COR-L47 (cell line): ENCODE data around the gene TEDC2.
A peak's percentile ranks its signal among the peaks of the same experiment; 100 is the strongest.
"Not testable (repeated sequence)": the region's sequence is repeated elsewhere in the genome, so short reads cannot be mapped to it uniquely, and the experiment has no call there.

Experiments used
- DNase-seq: peaks from one replicate; lab custom pipeline; 2025; lab: John Stamatoyannopoulos, UW

Gene TEDC2, protein sequence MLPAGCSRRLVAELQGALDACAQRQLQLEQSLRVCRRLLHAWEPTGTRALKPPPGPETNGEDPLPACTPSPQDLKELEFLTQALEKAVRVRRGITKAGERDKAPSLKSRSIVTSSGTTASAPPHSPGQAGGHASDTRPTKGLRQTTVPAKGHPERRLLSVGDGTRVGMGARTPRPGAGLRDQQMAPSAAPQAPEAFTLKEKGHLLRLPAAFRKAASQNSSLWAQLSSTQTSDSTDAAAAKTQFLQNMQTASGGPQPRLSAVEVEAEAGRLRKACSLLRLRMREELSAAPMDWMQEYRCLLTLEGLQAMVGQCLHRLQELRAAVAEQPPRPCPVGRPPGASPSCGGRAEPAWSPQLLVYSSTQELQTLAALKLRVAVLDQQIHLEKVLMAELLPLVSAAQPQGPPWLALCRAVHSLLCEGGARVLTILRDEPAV

DNA sequence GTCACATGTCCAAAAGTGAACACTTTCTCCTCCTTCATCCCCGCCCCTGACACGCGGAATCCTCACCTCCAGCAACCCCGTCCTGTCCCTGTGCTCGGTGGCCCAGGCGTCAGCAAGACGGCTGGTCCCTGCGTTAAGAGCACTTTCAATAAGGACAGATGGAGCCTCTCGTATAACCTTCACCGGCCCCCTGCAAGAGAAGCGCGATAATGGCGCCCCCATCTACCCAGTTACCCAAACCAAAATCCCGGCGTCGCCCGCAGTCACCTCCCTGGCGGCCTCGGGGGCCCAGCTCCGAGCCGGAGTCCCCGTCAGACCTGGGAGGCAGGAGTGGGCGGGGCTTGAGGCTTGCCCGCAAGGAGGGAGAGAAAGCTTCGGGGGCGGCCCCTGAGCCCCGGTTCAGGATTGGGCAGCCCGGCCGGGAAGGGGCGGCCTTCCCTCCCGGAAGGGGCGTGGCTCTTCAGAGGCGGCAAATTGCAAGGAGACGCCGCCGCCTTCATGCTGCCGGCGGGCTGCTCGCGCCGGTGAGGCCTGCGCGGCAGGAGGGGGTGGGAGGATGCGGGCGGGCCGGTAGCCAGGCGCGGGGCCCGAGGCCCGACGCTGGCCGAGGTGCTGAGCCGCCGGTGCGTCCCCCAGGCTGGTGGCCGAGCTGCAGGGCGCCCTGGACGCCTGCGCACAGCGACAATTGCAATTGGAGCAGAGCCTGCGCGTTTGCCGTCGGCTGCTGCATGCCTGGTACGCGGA lies at the start of gene TEDC2:
TSS of gene TEDC2 (plus strand) at position 463 of the 744 bp plus-strand sequence. CDS start at position 499, 36 bp downstream.
- DNase-seq: peak; percentile 96

DNA sequence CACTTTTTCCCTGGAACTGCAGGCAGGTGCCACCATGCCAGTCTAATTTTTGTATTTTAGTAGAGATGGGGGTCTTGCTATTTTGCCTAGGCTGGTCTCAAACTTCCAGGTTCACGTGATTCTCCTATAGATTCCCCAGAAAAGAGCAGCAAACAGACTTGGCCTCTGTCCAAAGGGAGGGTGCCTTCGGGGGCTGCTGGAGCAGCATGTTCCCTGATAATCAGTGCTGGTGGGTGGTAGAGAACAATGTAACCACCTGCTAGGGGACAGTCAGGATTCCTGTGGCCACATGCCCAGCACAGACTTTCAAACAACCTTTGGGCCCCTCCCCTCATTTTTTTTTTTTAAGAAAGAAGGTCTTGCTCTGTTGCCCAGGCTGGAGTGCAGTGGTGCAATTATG lies 44.8 kb upstream of the TEDC2 start:
- DNase-seq: peak; percentile 58

DNA sequence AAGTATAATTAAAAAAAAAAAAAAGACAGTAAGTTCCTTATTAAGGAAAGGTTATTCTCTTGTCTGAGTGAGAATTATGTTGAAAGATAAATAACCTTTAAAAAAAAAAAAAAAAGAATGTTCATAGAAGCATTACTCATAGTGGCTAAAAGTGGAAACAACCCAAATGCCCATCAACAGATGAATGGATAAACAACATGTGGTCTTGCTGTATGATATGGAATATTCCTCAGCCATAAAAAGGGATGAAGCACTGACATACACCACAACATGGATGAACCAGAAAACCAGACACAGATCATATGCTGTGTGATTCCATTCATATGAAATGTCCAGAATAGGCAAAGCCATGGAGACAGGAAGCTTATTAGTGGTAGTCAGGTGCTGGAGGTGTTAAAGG lies 39.9 kb upstream of the TEDC2 start:
- DNase-seq: no peak

DNA sequence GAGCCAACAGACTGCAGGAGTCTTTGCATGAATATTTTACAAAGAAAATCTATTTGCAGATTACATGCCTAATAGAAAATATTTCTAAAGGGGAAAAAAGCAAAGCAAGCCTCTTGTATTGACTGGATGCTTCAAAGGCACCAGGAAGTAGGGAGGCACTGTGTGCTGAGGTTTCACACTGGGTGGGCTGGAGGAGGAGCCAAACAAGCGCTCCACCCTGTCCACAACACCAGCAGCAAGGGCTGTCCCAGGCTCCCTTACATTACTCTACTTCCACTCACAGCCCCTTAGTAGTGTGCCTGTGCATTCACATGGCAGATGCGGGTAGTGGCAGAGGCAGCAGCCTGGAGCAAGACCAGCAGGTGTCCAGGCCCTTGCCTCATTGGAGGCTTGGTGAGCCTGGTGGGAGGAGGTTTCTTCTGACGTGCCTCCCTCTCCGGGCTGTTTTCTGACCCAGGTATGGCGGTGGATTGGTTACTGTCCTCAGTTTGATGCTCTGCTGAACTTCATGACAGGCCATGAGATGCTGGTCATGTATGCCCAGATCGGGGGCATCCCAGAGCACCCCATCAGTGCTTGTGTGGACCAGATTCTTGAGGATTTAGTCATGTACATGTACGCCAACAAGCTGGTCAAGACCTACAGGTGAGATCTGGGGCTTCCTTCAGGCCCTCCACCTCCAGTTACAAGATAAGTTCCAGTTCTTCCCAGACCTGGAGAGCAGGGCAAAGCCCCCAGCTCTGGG lies 37.6 kb upstream of the TEDC2 start:
- no peak for DNase-seq

DNA sequence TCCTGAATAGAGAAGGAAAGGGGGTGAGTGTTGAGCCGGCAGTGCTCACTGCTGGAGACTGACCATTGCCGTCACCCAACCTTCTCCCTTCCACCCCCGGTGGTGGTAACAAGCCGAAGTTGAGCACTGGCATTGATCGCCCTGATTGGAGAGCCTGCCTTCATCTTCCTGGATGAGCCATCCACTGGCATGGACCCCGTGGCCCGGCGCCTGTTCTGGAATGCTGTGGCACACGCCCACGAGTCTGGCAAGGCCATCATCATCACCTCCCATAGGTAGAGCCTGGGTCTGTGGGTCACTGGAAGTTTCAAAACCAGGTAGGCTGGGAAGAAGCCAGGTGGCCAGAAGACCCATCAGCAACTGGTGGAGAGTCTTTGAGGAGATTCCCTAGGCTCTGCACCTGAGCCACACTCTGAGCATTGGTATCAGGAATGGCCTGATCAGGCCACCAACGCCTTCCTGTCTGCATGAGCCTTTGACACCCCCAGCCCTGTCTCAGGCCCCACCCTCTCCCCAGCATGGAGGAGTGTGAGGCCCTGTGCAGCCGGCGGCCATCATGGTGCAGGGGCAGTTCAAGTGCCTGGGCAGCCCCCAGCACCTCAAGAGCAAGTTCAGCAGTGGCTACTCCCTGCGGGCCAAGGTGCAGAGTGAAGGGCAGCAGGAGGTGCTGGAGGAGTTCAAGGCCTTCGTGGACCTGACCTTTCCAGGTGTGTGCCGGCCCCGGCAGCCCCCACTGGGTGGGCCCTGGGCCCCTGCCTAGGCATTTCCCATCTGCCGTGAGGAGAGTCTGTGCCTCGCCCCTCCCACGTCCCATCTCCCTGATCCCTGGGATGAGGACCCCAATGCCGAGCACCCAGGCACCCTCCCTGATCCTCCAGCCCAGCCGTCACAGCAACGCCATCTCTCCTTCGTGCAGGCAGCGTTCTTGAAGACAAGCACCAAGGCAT lies 35.6 kb upstream of the TEDC2 start:
- DNase-seq: no peak

DNA sequence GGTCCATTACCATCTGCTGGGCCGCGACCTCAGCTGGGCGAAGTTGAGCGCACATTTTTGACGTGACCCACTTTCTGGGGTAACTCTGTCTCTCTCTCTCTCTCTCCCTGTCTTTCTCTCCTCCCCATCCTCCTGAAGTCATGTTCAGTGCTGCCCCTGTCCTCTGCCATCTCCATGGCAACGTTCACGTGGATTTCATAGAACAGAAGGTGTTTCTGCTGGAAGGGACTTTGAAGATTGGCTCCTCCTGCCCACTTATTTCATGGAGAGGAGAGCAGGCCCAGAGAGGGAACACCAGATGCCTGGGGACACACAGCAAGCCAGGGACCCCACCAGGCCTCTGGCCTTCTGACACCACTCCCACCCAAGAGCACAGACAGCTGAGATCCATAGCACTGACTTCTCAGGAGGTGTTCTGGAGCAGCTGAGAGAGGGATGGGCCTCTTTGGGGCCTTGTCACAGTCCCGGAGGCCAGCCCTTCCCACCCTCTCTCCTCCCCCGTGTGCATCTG lies 34.8 kb upstream of the TEDC2 start:
- no peak for DNase-seq

DNA sequence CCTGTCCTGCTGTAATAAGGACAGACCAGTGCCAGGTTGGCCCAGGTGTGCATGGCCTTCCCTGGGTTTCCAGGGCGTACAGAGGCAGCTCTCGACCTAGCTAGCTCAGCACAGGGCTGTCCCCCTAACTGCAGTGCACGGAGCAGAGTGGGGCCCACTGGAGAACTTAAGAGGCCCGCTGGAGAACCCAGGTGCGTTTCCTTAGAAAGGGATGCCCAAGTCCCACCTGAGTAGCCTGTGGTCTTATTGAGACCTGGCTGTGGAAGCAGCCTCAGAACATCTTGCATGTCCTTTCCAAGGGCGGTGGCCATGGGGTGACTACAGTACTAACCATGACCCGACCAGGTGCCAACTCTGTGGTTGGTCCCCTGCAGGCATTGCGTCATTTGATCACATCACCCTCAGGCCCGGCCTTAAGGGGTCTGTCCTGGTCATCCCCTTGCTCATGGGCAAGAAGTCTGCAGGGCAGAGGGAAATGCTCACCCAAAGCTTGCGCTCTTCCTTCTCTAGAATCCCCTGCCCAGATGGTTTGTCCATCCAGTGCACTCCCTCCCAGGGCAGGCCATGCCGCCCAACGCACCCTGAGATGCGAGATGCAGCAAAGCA lies 34.0 kb upstream of the TEDC2 start:
- no peak for DNase-seq

DNA sequence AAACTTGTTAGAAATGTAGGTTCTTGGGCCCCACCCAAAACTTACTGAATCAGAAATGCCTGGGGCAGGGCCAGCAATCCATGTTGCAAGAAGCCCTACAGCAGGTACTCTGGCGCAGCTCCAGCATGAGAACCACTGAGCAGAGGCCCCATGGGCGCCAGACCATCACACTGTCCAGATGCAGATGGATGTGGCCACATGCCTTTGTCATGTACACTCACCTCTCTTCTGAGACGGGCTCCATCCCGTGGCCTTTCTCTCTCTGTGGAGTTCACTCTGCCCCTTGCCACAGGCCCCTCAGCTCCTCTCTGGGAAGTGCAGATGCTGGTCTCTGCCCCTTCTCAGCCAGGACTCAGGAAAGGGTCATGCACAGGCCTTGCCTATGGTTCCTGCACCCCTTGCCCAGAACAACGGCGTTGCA lies 33.0 kb upstream of the TEDC2 start:
- DNase-seq: no peak

DNA sequence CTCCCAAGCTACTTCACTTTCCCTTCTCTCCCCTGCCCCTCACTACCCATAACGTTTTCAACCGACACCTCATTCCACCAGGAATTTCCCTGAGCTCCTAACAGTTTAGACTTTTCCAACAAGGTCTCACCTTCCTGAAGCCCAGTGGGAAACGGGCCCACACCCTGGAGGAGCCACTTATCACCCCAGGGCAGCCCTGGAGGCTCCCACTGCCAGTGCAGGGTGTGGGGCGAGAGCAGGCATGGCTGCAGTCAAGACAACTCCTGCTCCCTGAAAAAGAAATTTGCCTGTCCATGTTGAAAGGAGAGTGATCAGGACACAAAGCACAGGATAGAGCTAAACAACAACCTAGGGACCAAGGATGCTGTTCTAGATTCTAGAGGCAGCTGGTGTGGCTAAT lies 32.4 kb upstream of the TEDC2 start:
- DNase-seq: no peak

DNA sequence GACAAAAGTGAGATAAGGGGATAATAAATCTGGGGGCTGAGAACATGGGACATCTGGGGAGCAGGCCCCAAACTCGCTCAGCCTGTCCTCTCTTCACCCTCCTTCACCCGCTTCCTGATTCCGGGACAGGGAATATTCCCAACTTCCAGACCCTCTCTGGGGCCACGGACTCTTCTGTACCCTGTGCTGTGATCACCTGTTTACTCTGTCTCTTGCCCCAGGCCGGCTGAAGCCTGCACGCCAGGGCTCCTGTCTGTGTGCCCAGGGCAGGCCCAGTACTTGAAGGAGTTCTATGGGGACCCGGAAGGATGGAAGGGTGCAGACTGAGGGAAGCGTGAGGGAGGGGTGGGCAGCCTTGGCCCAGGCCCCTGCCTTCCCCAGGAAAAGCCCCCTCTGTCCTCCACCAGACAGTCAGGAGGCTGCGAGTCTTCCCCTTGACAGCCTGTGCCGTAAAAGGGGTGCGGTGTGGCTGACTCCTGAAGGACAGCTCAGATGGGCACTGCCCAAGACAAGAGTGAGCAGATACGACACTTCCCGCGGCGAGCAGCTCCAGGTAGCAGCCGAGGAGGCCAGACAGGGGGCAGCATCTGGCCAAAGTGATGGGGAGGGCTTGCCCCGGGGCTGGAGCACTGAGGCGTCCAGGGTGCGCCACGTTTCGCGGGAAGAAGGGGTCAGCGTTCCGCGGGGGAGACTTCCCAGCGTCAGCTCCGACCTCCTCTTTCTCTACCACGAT lies 31.7 kb upstream of the TEDC2 start:
- DNase-seq: no peak

DNA sequence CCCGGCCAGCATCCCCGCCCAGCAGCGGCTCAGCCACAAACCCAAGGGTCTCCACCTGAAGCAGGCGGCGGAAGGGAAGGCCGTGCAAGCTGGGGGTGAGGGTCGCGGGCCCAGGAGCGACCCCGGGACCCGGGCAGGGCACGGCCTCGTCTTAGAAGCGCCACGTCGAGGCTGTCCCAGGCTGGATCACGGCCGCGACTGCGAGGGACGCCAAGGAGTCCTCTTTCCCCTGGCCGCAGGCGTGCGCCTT lies 31.2 kb upstream of the TEDC2 start:
- DNase-seq: no peak

DNA sequence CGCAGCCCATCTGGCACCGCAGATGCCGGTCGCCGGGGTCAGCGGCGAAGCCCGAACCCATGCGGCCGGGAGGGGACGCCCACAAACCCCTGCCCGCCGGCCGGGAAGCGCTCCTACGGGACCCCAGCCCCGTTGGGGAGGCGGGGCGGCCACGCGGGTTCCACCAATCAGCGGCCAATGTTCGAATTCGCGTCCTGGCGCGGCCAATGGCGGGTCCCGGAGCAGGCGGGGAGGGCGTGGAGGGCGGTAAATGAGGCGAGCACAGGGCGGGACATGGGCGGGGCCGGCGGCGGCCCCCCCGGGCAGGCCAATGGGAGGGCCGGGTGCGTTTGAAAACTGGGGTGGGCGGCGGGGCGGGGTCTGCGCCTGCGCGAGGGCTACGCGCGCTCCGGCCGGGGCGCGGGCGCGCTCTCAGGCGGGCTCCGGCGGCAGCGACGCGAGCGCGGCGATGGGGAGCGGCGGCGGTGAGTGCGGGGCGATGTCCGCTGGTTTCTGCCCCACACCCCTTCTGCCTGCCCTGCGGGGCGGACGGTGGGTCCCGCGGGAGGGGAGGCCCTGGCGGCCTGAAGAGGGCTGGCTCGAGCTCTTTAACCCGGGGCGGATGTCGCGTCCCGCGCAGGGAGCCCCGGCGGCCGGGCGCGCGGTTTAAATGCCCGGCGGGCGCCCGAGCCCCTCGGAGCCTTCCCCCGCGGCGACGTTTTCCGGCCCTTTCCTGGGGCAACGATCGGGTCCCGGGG lies 30.7 kb upstream of the TEDC2 start, which contains the start of gene CCNF:
TSS of gene CCNF (plus strand) at position 414 of the 737 bp plus-strand sequence. CDS start at position 449, 35 bp downstream.
- DNase-seq: peak; percentile 94

DNA sequence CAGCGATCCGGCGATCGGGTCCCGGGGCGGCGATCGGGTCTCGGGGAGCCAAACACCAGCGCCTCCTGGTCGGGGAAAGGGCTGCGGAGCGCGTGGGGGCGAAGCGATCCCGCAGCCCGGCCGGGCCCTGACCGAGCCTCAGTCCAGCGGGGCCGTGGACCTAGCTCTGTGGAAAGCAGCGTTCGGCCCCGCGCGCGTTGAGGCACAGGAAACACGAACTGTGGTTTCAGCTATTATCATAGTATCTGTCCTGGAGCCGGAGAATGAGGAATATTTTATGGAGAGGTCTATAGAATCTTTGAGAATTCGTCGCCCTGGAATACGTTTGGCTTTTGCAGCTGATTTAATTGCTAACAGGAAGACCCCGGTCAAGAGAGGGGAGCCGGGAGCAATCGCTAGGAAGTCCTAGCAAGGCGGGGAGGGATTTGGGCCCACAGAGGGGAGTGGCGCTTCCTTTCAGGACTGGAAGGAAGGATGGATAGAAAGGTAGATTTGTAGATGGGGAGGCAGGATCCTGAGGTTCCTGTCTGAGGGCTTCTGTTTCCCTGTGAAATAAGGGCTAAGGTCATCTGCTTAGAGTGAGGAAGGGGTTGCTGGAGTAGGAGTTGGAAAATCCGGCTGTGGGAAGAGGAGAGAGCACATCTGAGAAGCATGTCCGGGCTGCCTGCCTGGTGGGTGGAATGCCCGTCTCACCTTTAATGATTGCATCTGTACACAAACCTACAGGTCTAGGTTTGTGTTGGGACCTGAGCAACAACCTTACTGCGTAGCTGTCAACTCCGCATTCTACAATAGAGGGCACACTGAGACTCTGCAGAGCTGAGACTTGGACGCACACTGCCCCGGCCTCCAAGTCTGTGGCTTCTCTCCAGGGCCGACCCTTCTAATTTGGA lies 29.9 kb upstream of the TEDC2 start:
- peak; percentile 34 for DNase-seq

DNA sequence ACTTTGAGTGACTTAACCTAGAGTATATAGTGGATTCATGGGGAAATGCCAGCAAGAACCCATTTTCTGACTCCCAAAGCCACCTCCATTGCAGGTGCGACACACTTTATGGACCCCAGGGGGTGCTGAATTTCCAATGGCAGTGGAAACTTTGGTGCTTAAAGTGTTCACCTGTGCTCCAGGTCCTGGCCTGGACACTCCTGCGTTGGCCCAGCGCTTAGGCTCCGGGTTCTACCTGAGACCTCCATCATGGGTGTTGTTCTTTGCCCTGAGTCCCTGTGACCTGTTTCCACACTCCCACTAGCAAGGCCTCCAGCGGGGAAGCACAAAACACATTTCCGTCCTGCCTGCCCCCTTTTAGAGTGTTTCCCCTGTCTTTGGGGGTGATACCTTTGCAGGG lies 27.6 kb upstream of the TEDC2 start:
- DNase-seq: no peak

DNA sequence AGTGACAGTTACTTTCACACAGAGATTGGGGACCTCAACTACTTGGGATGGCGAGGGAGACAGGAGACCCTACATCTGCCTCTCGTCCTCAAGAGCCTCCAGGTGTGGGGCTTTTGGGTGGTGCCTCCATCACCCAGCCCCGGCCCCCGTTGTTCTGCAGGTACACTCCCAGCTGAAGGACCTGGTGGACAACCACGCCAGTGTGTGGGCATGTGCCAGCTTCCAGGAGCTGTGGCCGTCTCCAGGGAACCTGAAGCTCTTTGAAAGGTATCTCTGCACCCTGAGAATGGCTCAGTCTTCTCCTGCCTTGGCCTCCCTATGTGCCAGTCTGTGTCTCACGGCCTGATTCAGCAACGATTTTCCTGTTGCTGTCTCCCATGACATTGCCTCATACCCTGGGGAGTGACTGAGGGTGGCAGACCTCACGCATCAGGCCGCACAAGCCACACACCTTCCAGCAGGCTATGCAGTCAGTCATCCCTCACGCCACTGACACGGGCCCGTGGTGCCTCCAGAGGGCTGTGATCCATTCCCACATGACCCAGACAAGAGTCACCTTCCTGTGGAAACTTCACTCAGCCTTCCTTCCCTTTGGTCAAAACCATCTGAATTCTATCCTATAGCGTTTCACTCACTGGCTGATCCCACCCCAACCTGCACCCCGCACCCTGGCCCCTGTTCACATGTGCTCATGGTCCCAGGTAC lies 27.0 kb upstream of the TEDC2 start:
- DNase-seq: no peak

DNA sequence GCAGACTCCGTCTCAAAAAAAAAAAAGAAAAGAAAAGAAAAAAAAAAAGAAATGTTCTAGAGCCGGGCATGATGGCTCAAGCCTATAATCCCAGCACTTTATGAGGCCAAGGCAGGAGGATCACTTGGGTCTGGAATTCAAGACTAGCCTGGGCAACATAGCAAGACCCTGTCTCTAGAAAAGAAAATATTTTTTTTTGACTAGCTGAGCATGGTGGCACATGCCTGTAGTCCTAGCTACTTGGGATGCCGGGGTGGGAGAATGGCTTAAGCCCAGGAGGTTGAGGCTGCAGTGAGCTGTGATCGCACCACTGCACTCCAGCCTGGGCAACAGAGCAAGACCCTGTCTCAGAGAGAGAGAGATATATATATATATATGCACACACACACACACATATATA lies 24.7 kb upstream of the TEDC2 start:
- DNase-seq: not testable (repeated sequence)

DNA sequence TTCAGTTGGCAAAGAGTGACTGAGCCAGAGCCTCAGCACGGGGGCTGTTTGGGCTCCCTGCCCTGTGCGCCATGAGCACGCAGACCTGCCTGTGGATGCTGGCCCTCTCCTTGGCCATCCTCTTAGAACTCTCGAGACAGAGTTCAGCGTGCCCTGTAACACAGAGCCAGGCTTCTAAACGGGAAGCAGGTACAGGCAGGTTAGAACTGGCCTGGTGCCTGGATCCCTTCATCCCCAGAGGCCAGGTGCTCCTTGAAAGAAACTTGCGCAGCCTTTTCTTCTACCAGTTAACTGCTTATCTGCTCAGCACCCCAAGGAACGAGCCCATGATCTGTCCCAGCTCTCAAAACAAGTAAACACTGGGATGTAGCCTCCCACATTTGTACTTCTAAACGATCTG lies 23.8 kb upstream of the TEDC2 start:
- DNase-seq: no peak
